Osteoblast (primary cell): ENCODE data around the gene ABLIM2. TPM values are rescaled to one million over a fixed set of nuclear protein-coding genes. Genes with fewer than 3 reads are reported as not detected.

ENCODE experiments used
- DNase-seq: peaks from one replicate; pipeline ENCODE4 v3.0.0; 2011; ENCODE audit warnings: low spot score, mixed read lengths; ENCODE audit not compliant: insufficient read length; ENCODE audit errors: missing footprints
- H2AFZ ChIP-seq: 2 replicates; pipeline ENCODE4 v1.6.0; 2011; ENCODE audit warnings: mild to moderate bottlenecking, low read length
- H3K27ac ChIP-seq: 2 replicates; pipeline ENCODE4 v1.5.1; 2011; ENCODE audit warnings: mild to moderate bottlenecking, low read depth, low read length, moderate library complexity
- H3K27me3 ChIP-seq: 2 replicates; pipeline ENCODE4 v1.6.0; 2012; ENCODE audit warnings: mild to moderate bottlenecking, control low read depth, inconsistent platforms, low read length, moderate library complexity; ENCODE audit not compliant: insufficient read depth
- H3K36me3 ChIP-seq: 2 replicates; pipeline ENCODE4 v1.5.1; 2011; ENCODE audit warnings: mild to moderate bottlenecking, low read length, control low read depth, moderate library complexity; ENCODE audit not compliant: insufficient read depth
- H3K4me1 ChIP-seq: 2 replicates; pipeline ENCODE4 v1.5.1; 2011; ENCODE audit warnings: mild to moderate bottlenecking, low read length, control low read depth, moderate library complexity; ENCODE audit not compliant: insufficient read depth
- H3K4me2 ChIP-seq: 2 replicates; pipeline ENCODE4 v1.6.0; 2011; ENCODE audit warnings: mild to moderate bottlenecking, low read length; ENCODE audit not compliant: insufficient read depth
- H3K4me3 ChIP-seq: fragments of 200-600 bp; sonication (generic); 3 replicates; pipeline ENCODE4 v1.5.1; 2012; ENCODE audit warnings: mild to moderate bottlenecking, low read length, inconsistent platforms; ENCODE audit not compliant: insufficient read depth
- H3K79me2 ChIP-seq: 2 replicates; pipeline ENCODE4 v1.6.0; 2012; ENCODE audit warnings: mild to moderate bottlenecking, low read length, control low read depth, inconsistent platforms; ENCODE audit not compliant: insufficient read depth
- H3K9me3 ChIP-seq: 2 replicates; pipeline ENCODE4 v1.5.1; 2011; ENCODE audit warnings: low read depth, low read length, control low read depth
- H4K20me1 ChIP-seq: 2 replicates; pipeline ENCODE4 v1.6.0; 2012; ENCODE audit warnings: mild to moderate bottlenecking, low read length, control low read depth; ENCODE audit not compliant: insufficient read depth
- total RNA-seq: library from RNA; depleted of rRNA; stranded (reverse); fragments of >200 nt; gene quantifications from 2 replicates; pipeline ENCODE4 v1.2.3, GENCODE V29; 2012
- TF ChIP-seq, protein P1 (sequence below): IDR thresholded peaks from 2 replicates; pipeline ENCODE4 v1.5.1; 2011; ENCODE audit warnings: mild to moderate bottlenecking, low read depth, low read length, moderate library complexity; ENCODE audit errors: extremely low read depth

ABLIM2 gene
- total RNA-seq, 1 donor: 0.36 TPM

DNA sequence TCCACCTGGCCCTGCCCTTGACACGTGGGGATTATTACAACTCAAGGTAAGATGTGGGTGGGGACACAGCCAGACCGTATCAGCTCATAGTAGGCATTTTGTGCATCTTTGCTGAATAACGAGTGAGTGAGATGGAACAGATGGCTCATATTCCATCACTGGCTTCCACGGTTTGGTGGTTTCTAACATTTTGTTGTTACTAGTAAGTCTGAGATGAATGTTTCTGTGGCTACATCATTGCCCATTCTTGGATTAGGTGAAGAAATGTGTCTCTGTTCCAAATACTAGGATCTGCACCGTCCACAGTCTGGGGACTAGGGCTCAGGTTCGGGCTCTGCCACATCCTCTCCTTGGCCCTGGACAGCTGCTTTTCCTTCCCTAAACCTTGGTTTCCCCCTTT lies 3.6 kb downstream of the ABLIM2 start:
- peaks cover 47% of the 10 kb centered on the region for H3K27me3 ChIP-seq
- H3K79me2 ChIP-seq: no peaks in the 10 kb centered on the region
- TF ChIP-seq, protein P1, sequence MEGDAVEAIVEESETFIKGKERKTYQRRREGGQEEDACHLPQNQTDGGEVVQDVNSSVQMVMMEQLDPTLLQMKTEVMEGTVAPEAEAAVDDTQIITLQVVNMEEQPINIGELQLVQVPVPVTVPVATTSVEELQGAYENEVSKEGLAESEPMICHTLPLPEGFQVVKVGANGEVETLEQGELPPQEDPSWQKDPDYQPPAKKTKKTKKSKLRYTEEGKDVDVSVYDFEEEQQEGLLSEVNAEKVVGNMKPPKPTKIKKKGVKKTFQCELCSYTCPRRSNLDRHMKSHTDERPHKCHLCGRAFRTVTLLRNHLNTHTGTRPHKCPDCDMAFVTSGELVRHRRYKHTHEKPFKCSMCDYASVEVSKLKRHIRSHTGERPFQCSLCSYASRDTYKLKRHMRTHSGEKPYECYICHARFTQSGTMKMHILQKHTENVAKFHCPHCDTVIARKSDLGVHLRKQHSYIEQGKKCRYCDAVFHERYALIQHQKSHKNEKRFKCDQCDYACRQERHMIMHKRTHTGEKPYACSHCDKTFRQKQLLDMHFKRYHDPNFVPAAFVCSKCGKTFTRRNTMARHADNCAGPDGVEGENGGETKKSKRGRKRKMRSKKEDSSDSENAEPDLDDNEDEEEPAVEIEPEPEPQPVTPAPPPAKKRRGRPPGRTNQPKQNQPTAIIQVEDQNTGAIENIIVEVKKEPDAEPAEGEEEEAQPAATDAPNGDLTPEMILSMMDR: no peak

DNA sequence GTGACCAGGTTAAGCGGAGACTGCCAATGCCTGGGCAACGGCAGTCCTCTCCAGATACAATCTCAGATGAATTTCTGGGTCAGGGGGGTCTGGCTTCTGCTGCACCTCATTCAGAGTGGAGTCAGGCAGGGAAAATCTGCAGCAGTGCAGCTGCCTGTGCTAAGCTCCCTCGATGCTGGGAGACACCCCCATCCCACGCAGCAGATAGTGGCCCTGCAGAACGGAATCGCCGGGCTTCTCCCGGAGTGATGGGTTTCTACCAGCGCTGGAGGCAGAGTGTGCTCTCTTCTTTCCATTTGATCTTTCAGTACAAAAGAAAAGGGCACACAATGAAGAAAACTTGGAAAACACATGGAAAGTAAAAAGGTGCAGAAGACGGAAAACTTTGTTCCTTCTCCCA lies 5.2 kb downstream of the ABLIM2 start:
- peak; percentile 37 for DNase-seq
- Histone ChIP-seq H3K36me3 (no peaks in the 10 kb centered on the region), H3K79me2 (no peaks in the 10 kb centered on the region), H3K4me3 (no peak overlapping the region), H3K27ac (no peak overlapping the region), H3K27me3 (peaks cover 39% of the 10 kb centered on the region), H4K20me1 (no peaks in the 10 kb centered on the region), H2AFZ (no peak overlapping the region), H3K4me2 (no peak overlapping the region), H3K9me3 (no peaks in the 10 kb centered on the region), H3K4me1 (peaks cover 4% of the 10 kb centered on the region)
- TF ChIP-seq, protein P1: no peak

More for the DNA sequence above, 3.6 kb downstream of the ABLIM2 start:
- Histone ChIP-seq H3K27ac (no peak overlapping the region), H3K9me3 (no peaks in the 10 kb centered on the region), H2AFZ (no peak overlapping the region), H3K4me1 (peaks cover 10% of the 10 kb centered on the region), H3K4me2 (no peak overlapping the region), H4K20me1 (no peaks in the 10 kb centered on the region), H3K36me3 (no peaks in the 10 kb centered on the region), H3K4me3 (no peak overlapping the region)
- DNase-seq: peak; percentile 90

DNA sequence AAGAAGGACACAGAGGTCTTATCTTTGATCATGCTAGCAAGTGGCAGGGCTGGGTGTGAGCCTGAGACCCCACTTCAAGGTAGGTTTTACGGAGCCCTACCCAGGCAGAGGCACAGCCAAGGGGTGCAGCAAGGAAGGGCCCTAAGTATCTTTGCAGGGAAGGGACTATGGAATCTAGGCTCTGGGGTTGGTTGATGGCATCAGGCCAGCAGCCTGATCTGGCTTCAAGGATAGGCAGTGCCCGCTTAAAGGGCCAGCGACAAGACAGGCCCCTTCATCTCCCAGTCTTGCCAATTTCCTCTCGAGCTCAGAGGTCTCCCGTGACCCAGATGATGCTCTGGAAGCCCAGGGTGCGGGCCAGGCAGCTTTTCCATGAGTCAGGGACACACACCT lies 5.8 kb downstream of the ABLIM2 start:
- peak; percentile 80 for DNase-seq
- Histone ChIP-seq H3K4me1 (no peaks in the 10 kb centered on the region), H3K27ac (no peak overlapping the region), H3K36me3 (no peaks in the 10 kb centered on the region), H3K9me3 (no peaks in the 10 kb centered on the region), H2AFZ (no peak overlapping the region), H3K4me2 (no peak overlapping the region), H3K27me3 (peaks cover 33% of the 10 kb centered on the region), H3K4me3 (no peak overlapping the region), H4K20me1 (no peaks in the 10 kb centered on the region), H3K79me2 (no peaks in the 10 kb centered on the region)
- TF ChIP-seq, protein P1: no peak

DNA sequence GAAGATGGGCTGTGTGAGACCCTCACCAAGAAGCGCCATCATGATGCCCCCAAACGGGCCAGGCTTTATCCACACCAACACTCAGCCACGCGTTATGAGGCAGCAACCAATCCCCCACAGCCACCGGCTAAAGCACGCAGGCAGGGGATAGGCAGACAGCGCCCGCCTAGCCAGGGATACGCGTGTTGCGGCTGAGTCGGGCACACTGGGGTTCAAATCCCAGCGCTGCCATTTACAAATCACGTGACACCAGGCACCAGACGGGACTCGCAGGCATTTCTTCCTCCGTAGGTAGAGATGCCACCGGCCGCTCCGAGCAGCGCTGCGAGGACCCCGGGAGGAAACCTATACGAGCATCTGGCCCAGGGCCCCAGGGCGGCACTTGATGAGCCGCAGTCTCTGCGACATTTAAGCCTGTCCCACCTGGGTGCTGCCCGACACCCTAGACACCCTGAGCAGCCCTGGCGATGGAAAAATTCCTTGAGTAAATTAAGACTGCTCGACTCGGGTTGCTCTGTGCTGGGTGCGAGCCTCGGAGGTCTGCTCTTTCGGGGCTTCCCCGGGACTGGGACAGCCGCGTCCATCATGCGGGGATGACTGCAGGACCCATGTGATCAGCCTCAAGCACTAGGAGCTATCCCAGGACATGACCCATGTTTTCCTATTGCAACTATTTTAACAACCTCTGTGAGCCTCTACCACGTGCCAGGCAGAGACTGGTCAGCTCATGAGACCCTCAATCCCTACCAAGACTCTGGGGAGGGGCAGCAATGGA lies 6.3 kb downstream of the ABLIM2 start:
- TF ChIP-seq, protein P1: no peak
- H3K27me3 ChIP-seq: peaks cover 30% of the 10 kb centered on the region
- H3K27ac ChIP-seq: no peak overlapping the region
- no peaks in the 10 kb centered on the region for H3K79me2 ChIP-seq
- no peak overlapping the region for H3K4me2 ChIP-seq
- H3K36me3 ChIP-seq: no peaks in the 10 kb centered on the region
- H3K9me3 ChIP-seq: no peaks in the 10 kb centered on the region
- DNase-seq: peak; percentile 66
- H3K4me1 ChIP-seq: no peaks in the 10 kb centered on the region
- no peaks in the 10 kb centered on the region for H4K20me1 ChIP-seq
- no peak overlapping the region for H2AFZ ChIP-seq
- no peak overlapping the region for H3K4me3 ChIP-seq
